Osteoblast (primary cell): ENCODE results near the gene ZNF280C. TPM values are rescaled to one million over a fixed set of nuclear protein-coding genes. Genes with fewer than 3 reads are reported as not detected.

Experiments used
- DNase-seq: peaks from one replicate; pipeline ENCODE4 v3.0.0; 2011; ENCODE audit warnings: low spot score, mixed read lengths; ENCODE audit not compliant: insufficient read length; ENCODE audit errors: missing footprints
- H2AFZ ChIP-seq: 2 replicates; pipeline ENCODE4 v1.6.0; 2011; ENCODE audit warnings: mild to moderate bottlenecking, low read length
- H3K27ac ChIP-seq: 2 replicates; pipeline ENCODE4 v1.5.1; 2011; ENCODE audit warnings: mild to moderate bottlenecking, low read depth, low read length, moderate library complexity
- H3K27me3 ChIP-seq: 2 replicates; pipeline ENCODE4 v1.6.0; 2012; ENCODE audit warnings: mild to moderate bottlenecking, control low read depth, inconsistent platforms, low read length, moderate library complexity; ENCODE audit not compliant: insufficient read depth
- H3K36me3 ChIP-seq: 2 replicates; pipeline ENCODE4 v1.5.1; 2011; ENCODE audit warnings: mild to moderate bottlenecking, low read length, control low read depth, moderate library complexity; ENCODE audit not compliant: insufficient read depth
- H3K4me1 ChIP-seq: 2 replicates; pipeline ENCODE4 v1.5.1; 2011; ENCODE audit warnings: mild to moderate bottlenecking, low read length, control low read depth, moderate library complexity; ENCODE audit not compliant: insufficient read depth
- H3K4me2 ChIP-seq: 2 replicates; pipeline ENCODE4 v1.6.0; 2011; ENCODE audit warnings: mild to moderate bottlenecking, low read length; ENCODE audit not compliant: insufficient read depth
- H3K4me3 ChIP-seq: fragments of 200-600 bp; sonication (generic); 3 replicates; pipeline ENCODE4 v1.5.1; 2012; ENCODE audit warnings: mild to moderate bottlenecking, low read length, inconsistent platforms; ENCODE audit not compliant: insufficient read depth
- H3K79me2 ChIP-seq: 2 replicates; pipeline ENCODE4 v1.6.0; 2012; ENCODE audit warnings: mild to moderate bottlenecking, low read length, control low read depth, inconsistent platforms; ENCODE audit not compliant: insufficient read depth
- H3K9me3 ChIP-seq: 2 replicates; pipeline ENCODE4 v1.5.1; 2011; ENCODE audit warnings: low read depth, low read length, control low read depth
- H4K20me1 ChIP-seq: 2 replicates; pipeline ENCODE4 v1.6.0; 2012; ENCODE audit warnings: mild to moderate bottlenecking, low read length, control low read depth; ENCODE audit not compliant: insufficient read depth
- total RNA-seq: library from RNA; depleted of rRNA; stranded (reverse); fragments of >200 nt; gene quantifications from 2 replicates; pipeline ENCODE4 v1.2.3, GENCODE V29; 2012
- TF ChIP-seq, protein P1 (sequence below): IDR thresholded peaks from 2 replicates; pipeline ENCODE4 v1.5.1; 2011; ENCODE audit warnings: mild to moderate bottlenecking, low read depth, low read length, moderate library complexity; ENCODE audit errors: extremely low read depth

ZNF280C gene
- total RNA-seq, 1 donor = 5.4 TPM

DNA sequence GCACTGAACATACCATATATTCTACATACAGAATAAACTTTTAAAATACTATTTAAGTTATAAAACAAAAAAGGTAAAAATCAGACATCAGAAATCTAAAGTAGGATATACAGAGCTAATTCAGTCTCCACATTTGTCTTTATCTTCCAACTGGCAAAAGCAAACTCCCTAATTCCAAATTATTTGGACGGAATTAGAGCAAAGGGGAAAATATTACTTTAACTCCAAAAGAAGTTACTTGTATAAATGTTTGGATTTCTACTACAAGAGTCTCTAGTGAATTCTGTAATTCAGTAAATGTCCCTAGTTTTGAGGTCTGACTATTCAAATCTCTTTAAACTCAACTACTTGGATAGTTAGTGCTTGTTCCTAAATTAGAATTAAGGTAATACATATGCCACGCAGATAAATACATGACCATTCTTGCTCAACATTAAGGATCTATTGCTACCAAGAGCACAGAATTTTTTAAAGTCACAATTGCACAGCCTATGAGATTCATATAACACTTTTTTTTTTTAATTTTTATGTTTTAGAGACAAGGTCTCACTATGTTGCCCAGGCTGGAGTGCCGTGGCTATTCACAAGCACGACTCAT, 7.3 kb downstream of the ZNF280C start:
- TF ChIP-seq, protein P1, sequence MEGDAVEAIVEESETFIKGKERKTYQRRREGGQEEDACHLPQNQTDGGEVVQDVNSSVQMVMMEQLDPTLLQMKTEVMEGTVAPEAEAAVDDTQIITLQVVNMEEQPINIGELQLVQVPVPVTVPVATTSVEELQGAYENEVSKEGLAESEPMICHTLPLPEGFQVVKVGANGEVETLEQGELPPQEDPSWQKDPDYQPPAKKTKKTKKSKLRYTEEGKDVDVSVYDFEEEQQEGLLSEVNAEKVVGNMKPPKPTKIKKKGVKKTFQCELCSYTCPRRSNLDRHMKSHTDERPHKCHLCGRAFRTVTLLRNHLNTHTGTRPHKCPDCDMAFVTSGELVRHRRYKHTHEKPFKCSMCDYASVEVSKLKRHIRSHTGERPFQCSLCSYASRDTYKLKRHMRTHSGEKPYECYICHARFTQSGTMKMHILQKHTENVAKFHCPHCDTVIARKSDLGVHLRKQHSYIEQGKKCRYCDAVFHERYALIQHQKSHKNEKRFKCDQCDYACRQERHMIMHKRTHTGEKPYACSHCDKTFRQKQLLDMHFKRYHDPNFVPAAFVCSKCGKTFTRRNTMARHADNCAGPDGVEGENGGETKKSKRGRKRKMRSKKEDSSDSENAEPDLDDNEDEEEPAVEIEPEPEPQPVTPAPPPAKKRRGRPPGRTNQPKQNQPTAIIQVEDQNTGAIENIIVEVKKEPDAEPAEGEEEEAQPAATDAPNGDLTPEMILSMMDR = no peak
- H3K79me2 ChIP-seq = peaks cover 12% of the 10 kb centered on the region
- no peaks in the 10 kb centered on the region for H3K27me3 ChIP-seq
- peaks cover 5% of the 10 kb centered on the region for H3K4me1 ChIP-seq
- H4K20me1 ChIP-seq = no peaks in the 10 kb centered on the region
- H3K36me3 ChIP-seq = no peaks in the 10 kb centered on the region
- no peak for DNase-seq
- H3K9me3 ChIP-seq = no peaks in the 10 kb centered on the region
- no peak overlapping the region for H3K27ac ChIP-seq
- H3K4me2 ChIP-seq = no peak overlapping the region
- H2AFZ ChIP-seq = no peak overlapping the region
- no peak overlapping the region for H3K4me3 ChIP-seq

GRCh38 chrX:130260316-130260715, 8.4 kb downstream of the ZNF280C start:
- Histone ChIP-seq H3K27ac (no peak overlapping the region), H3K4me2 (no peak overlapping the region), H3K9me3 (no peaks in the 10 kb centered on the region), H3K27me3 (no peaks in the 10 kb centered on the region), H3K4me3 (no peak overlapping the region), H3K79me2 (peaks cover 4% of the 10 kb centered on the region), H4K20me1 (no peaks in the 10 kb centered on the region), H2AFZ (no peak overlapping the region), H3K4me1 (no peaks in the 10 kb centered on the region), H3K36me3 (no peaks in the 10 kb centered on the region)
- TF ChIP-seq, protein P1 = no peak
- DNase-seq = no peak

DNA sequence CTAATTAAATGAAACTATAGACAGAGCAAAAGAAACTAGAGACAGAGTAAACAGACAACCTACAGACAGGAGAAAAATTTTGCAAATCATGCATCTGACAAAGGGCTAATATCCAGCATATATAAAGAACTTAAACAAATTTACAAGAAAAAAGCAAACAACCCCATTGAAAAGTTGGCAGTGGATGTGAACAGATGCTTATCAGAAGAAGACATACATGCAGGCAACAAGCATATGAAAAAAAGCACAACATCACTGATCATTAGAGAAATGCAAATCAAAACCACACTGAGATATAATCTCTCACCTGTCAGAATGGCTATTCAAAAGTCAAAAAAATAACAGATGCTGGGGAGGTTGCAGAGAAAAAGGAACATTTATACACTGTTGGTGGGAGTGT, 14.8 kb downstream of the ZNF280C start:
- H3K36me3 ChIP-seq = no peaks in the 10 kb centered on the region
- no peaks in the 10 kb centered on the region for H3K27me3 ChIP-seq
- no peak for DNase-seq
- no peak overlapping the region for H2AFZ ChIP-seq
- peaks cover 3% of the 10 kb centered on the region for H3K79me2 ChIP-seq
- no peaks in the 10 kb centered on the region for H3K9me3 ChIP-seq
- no peak overlapping the region for H3K4me3 ChIP-seq
- no peaks in the 10 kb centered on the region for H3K4me1 ChIP-seq
- H4K20me1 ChIP-seq = peaks cover 2% of the 10 kb centered on the region
- TF ChIP-seq, protein P1 = no peak
- H3K4me2 ChIP-seq = no peak overlapping the region
- H3K27ac ChIP-seq = no peak overlapping the region

- peaks cover 6% of the 10 kb centered on the region for H3K79me2 ChIP-seq
- H3K9me3 ChIP-seq = no peaks in the 10 kb centered on the region
- no peak overlapping the region for H3K4me2 ChIP-seq
- no peaks in the 10 kb centered on the region for H3K27me3 ChIP-seq
- no peak overlapping the region for H3K4me3 ChIP-seq
- H3K4me1 ChIP-seq = no peaks in the 10 kb centered on the region
- H3K27ac ChIP-seq = no peak overlapping the region
- TF ChIP-seq, protein P1 = no peak
- H4K20me1 ChIP-seq = peaks cover 2% of the 10 kb centered on the region
- DNase-seq = no peak
- no peaks in the 10 kb centered on the region for H3K36me3 ChIP-seq
- no peak overlapping the region for H2AFZ ChIP-seq
These were observed 17.0 kb downstream of the ZNF280C start for GRCh38 chrX:130251671-130252070.
